Endothelial cell of umbilical vein (primary cell): ENCODE results near the gene IPO11. TPM values are rescaled to one million over a fixed set of nuclear protein-coding genes. Genes with fewer than 3 reads are reported as not detected.

Experiments used
- BruUV-seq: library from RNA; stranded (reverse); fragments of 400-500 nt; replicated peaks from 2 replicates; lab custom pipeline; 2021; lab: Mats Ljungman, UMichigan
- CTCF ChIA-PET: fragments of 300-600, 350-600 bp; sonication (Branson Sonifier 250); formaldehyde crosslinking; loops from one replicate; lab custom pipeline; 2021; ENCODE audit warnings: antibody characterized with exemption, inconsistent platforms; lab: Charles Lee
- POLR2A ChIA-PET: fragments of 300-600, 350-600 bp; sonication (Branson Sonifier 250); formaldehyde crosslinking; loops from one replicate; lab custom pipeline; 2021; ENCODE audit warnings: antibody characterized with exemption, inconsistent platforms; lab: Charles Lee
- DNase-seq: peaks from one replicate; pipeline ENCODE4 v3.0.0-alpha.2; 2011; ENCODE audit warnings: low read depth, low spot score
- FAIRE-seq: peaks from 2 replicates; lab custom pipeline; 2011; peaks lifted over from hg19 to GRCh38; lab: Jason Lieb, UNC
- H2AFZ ChIP-seq: 2 replicates; pipeline ENCODE4 v1.6.0; 2012; ENCODE audit warnings: low read depth, low read length, control low read depth, inconsistent platforms
- H3K27ac ChIP-seq: 2 replicates; pipeline ENCODE4 v1.5.1; 2011; ENCODE audit warnings: low read depth, mild to moderate bottlenecking, control low read depth, low read length, moderate library complexity; ENCODE audit not compliant: insufficient read depth
- H3K27me3 ChIP-seq, 2 experiments: 2 replicates each; pipeline versions ENCODE4 v1.6.0 to v1.6.1; 2011; ENCODE audit warnings: low read length in 2 of 2, mixed read lengths in 1 of 2; ENCODE audit not compliant: control insufficient read depth in 2 of 2, insufficient read depth in 2 of 2
- H3K36me3 ChIP-seq, 2 experiments: 2 replicates in 1 of 2; 3 replicates in 1 of 2; pipeline ENCODE4 v1.5.1; 2011; ENCODE audit warnings: low read length in 2 of 2, mild to moderate bottlenecking in 1 of 2, moderate library complexity in 1 of 2; ENCODE audit not compliant: control insufficient read depth in 2 of 2, insufficient read depth in 2 of 2; ENCODE audit errors: extremely low read depth in 1 of 2
- H3K4me1 ChIP-seq: 3 replicates; pipeline ENCODE4 v1.5.1; 2011; ENCODE audit warnings: mild to moderate bottlenecking, low read length; ENCODE audit not compliant: control insufficient read depth, insufficient read depth; ENCODE audit errors: extremely low read depth
- H3K4me2 ChIP-seq: 2 replicates; pipeline ENCODE4 v1.6.1; 2011; ENCODE audit warnings: low read length, control low read depth, mixed read lengths; ENCODE audit not compliant: insufficient read depth
- H3K4me3 ChIP-seq, 3 experiments: fragments of 200-600 bp in 1 of 3; sonication (generic), shearing (Covaris generic) in 1 of 3; replicated peaks in 1 of 3; 2 replicates each; pipeline ENCODE4 v1.5.1; 2011 to 2016; ENCODE audit warnings: control low read depth in 3 of 3, low read length in 3 of 3, mild to moderate bottlenecking in 2 of 3, inconsistent platforms in 1 of 3, low read depth in 1 of 3, moderate library complexity in 1 of 3; ENCODE audit not compliant: insufficient read depth in 1 of 3
- H3K79me2 ChIP-seq: 2 replicates; pipeline ENCODE4 v1.6.0; 2012; ENCODE audit warnings: low read length, inconsistent platforms; ENCODE audit not compliant: control insufficient read depth, insufficient read depth
- H3K9ac ChIP-seq: replicated peaks from 2 replicates; pipeline ENCODE3; 2011; ENCODE audit warnings: low read length, control low read depth; ENCODE audit not compliant: insufficient read depth; ENCODE audit errors: extremely low read depth
- H3K9me1 ChIP-seq: replicated peaks from 3 replicates; pipeline ENCODE4 v1.6.0; 2011; ENCODE audit warnings: mild to moderate bottlenecking, low read length; ENCODE audit not compliant: control insufficient read depth, insufficient read depth; ENCODE audit errors: extremely low read depth
- H3K9me3 ChIP-seq: replicated peaks from 2 replicates; pipeline ENCODE4 v1.5.1; 2012; ENCODE audit warnings: low read length, inconsistent platforms; ENCODE audit not compliant: control insufficient read depth, insufficient read depth
- H4K20me1 ChIP-seq: replicated peaks from 2 replicates; pipeline ENCODE3; 2011; ENCODE audit warnings: mild to moderate bottlenecking, low read length; ENCODE audit not compliant: control insufficient read depth, insufficient read depth; ENCODE audit errors: extremely low read depth
- CTCF ChIP-seq, 2 donors: IDR thresholded peaks; 1 replicate in 1 of 2; 2 replicates in 1 of 2; pipeline ENCODE4 v1.5.1; 2011; ENCODE audit warnings: low read length in 2 of 2, mild to moderate bottlenecking in 2 of 2, moderate library complexity in 2 of 2, control low read depth in 1 of 2, inconsistent platforms in 1 of 2, low read depth in 1 of 2; ENCODE audit not compliant: insufficient read depth in 1 of 2; ENCODE audit errors: extremely low read depth in 1 of 2
- EZH2 ChIP-seq: IDR thresholded peaks from 2 replicates; pipeline ENCODE4 v1.6.1; 2012; ENCODE audit warnings: borderline replicate concordance, low read depth, mild to moderate bottlenecking, moderate library complexity, low read length, inconsistent platforms; ENCODE audit not compliant: severe bottlenecking
- FOS ChIP-seq: IDR thresholded peaks from 2 replicates; pipeline ENCODE4 v1.6.1; 2011; ENCODE audit warnings: mild to moderate bottlenecking, low read length, moderate library complexity, borderline replicate concordance; ENCODE audit not compliant: insufficient read depth
- GATA2 ChIP-seq: IDR thresholded peaks from 2 replicates; pipeline ENCODE4 v1.7.0; 2011; ENCODE audit warnings: low read depth, mild to moderate bottlenecking, moderate library complexity, mixed read lengths, low read length; ENCODE audit not compliant: insufficient read length, insufficient read depth
- JUN ChIP-seq: IDR thresholded peaks from 2 replicates; pipeline ENCODE4 v1.6.1; 2011; ENCODE audit warnings: borderline replicate concordance, low read depth; ENCODE audit not compliant: insufficient read length, insufficient read depth
- MYC ChIP-seq: IDR thresholded peaks from one replicate; pipeline ENCODE4 v1.6.1; 2011; ENCODE audit warnings: mild to moderate bottlenecking, low read depth, low read length
- POLR2A ChIP-seq: IDR thresholded peaks from 2 replicates; pipeline ENCODE4 v1.6.1; 2012; ENCODE audit warnings: low read depth, mild to moderate bottlenecking, control low read depth, low read length
- POLR2AphosphoS5 ChIP-seq: IDR thresholded peaks from 2 replicates; pipeline ENCODE4 v1.6.1; 2012; ENCODE audit warnings: low read depth, mild to moderate bottlenecking, control low read depth, low read length, moderate library complexity; ENCODE audit not compliant: insufficient read depth
- dilution Hi-C: fragments of 300-500 bp; cut with MboI; formaldehyde crosslinking; loops from one replicate; pipeline ENCODE4 v1.15.0; 2019; ENCODE audit warnings: low sequenced_read_pairs; ENCODE audit not compliant: extremely low pct_ligation_motif_present
- intact Hi-C: fragments of 100-400 bp; cut with micrococcal nuclease; formaldehyde crosslinking; loops from one replicate; pipeline ENCODE4 v1.10.0; 2022
- polyA plus RNA-seq, 4 experiments: library from polyadenylated mRNA; depleted of rRNA in 3 of 4; stranded (reverse) in 3 of 4; unstranded in 1 of 4; fragments of >200 nt; gene quantifications; 2 replicates each; pipeline versions ENCODE4 v1.2.1 to v1.2.3, GENCODE V29; 2011 to 2012; ENCODE audit warnings: missing spikeins in 1 of 4
- total RNA-seq: library from RNA; stranded (reverse); gene quantifications from 2 replicates; pipeline ENCODE4 v1.2.3, GENCODE V29; 2021
- TF ChIP-seq, protein P1 (sequence below): IDR thresholded peaks from 2 replicates; pipeline ENCODE4 v1.6.1; 2011; ENCODE audit not compliant: insufficient read depth, insufficient read length

The IPO11 gene
- total and polyA plus RNA-seq, 2 donors (not counting 3 experiments of a cell fraction or from before 2014, with no cell fraction given) = 38.5 to 80.9 TPM

DNA sequence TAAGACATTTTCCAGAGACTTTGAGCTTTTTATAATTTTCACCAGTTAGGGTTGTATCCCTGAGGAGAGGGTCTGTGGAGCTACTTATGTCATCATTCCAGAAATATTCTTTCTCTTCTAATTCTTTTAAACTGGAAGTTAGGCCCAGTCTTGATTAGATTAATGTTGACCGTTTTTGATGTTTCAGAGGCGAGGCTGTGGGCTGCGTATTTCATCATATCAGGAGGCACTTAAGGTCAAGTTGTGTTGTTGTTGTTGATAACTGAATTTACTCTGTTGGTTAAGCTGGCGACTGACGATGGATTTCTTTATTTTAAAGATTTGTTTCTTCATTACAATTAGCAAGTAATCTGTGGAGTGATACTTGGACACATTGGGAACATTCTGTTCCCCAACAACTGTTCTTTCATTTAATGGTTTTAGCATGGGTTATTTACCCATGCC is 20.1 kb downstream of the IPO11 start:
- Histone ChIP-seq H3K79me2 (peaks cover 71% of the 10 kb centered on the region), H4K20me1 (no peaks in the 10 kb centered on the region), H3K9me1 (no peaks in the 10 kb centered on the region), H3K9me3 (no peaks in the 10 kb centered on the region), H3K9ac (no peak overlapping the region), H3K36me3 (no peaks in the 10 kb centered on the region), H3K27ac (no peak overlapping the region), H3K27me3 (no peaks in the 10 kb centered on the region), H3K4me1 (no peaks in the 10 kb centered on the region), H2AFZ (no peak overlapping the region), H3K4me2 (no peak overlapping the region), H3K4me3 (no peak overlapping the region)
- TF ChIP-seq FOS (no peak), JUN (no peak), EZH2 (no peak), POLR2A (no peak), MYC (no peak), CTCF (IDR thresholded peaks at IDR 0.05; ENCODE audit: extremely low read depth in 1 of 2, insufficient read depth in 1 of 2, low read depth in 1 of 2, low read length in 2 of 2) (no peak), GATA2 (no peak), POLR2AphosphoS5 (no peak)
- TF ChIP-seq, protein P1, sequence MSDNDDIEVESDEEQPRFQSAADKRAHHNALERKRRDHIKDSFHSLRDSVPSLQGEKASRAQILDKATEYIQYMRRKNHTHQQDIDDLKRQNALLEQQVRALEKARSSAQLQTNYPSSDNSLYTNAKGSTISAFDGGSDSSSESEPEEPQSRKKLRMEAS = no peak
- CTCF ChIA-PET = interaction anchor here (4.1 kb wide), 1 partner anchor 11 kb away, joined by 17 read pairs; no protein-coding TSS in a partner anchor
- no peak for DNase-seq
- intact Hi-C loops = no loop called here
- BruUV-seq = no TSS peak
- POLR2A ChIA-PET = no interaction called here
- FAIRE-seq = no peak
- dilution Hi-C loops = no loop called here
